Trophoblast cell (in vitro differentiated cells and primary cell): ENCODE measurements around the gene TP53TG3B. TPM values are rescaled to one million over a fixed set of nuclear protein-coding genes. Genes with fewer than 3 reads are reported as not detected.
"Not testable (repeated sequence)": the region's sequence is repeated elsewhere in the genome, so short reads cannot be mapped to it uniquely, and the experiment has no call there.

ENCODE experiments used
- DNase-seq, 2 donors: peaks; one replicate each; pipeline ENCODE4 v3.0.0-alpha.2; 2016
- H2AFZ ChIP-seq: 2 replicates; pipeline ENCODE4 v1.6.1; 2013; ENCODE audit warnings: low read length, moderate library complexity, mild to moderate bottlenecking; ENCODE audit not compliant: insufficient read depth, poor library complexity
- H2AK5ac ChIP-seq: 2 replicates; pipeline ENCODE4 v1.6.1; 2013; ENCODE audit warnings: mild to moderate bottlenecking, low read length
- H2BK120ac ChIP-seq: 2 replicates; pipeline ENCODE4 v1.6.1; 2013; ENCODE audit warnings: low read length, mild to moderate bottlenecking, moderate library complexity; ENCODE audit not compliant: insufficient read depth, poor library complexity
- H2BK12ac ChIP-seq: 2 replicates; pipeline ENCODE4 v1.6.1; 2013; ENCODE audit warnings: mild to moderate bottlenecking, low read length, moderate library complexity
- H2BK5ac ChIP-seq: 2 replicates; pipeline ENCODE4 v1.6.1; 2013; ENCODE audit warnings: low read length, low read depth, moderate library complexity, mild to moderate bottlenecking; ENCODE audit not compliant: poor library complexity
- H3K14ac ChIP-seq: 2 replicates; pipeline ENCODE4 v1.6.1; 2013; ENCODE audit warnings: mild to moderate bottlenecking, low read length
- H3K18ac ChIP-seq: 2 replicates; pipeline ENCODE4 v1.6.1; 2013; ENCODE audit warnings: mild to moderate bottlenecking, low read length
- H3K23ac ChIP-seq: 2 replicates; pipeline ENCODE4 v1.6.1; 2013; ENCODE audit warnings: low read length
- H3K27ac ChIP-seq: 2 replicates; pipeline ENCODE4 v1.5.1; 2013; ENCODE audit warnings: low read depth, mild to moderate bottlenecking, inconsistent platforms, low read length, moderate library complexity
- H3K27me3 ChIP-seq: 2 replicates; pipeline ENCODE4 v1.6.1; 2013; ENCODE audit warnings: inconsistent platforms, mild to moderate bottlenecking, low read length, moderate library complexity; ENCODE audit not compliant: insufficient read depth
- H3K36me3 ChIP-seq, 2 experiments: 1 replicate in 1 of 2; 2 replicates in 1 of 2; pipeline ENCODE4 v1.6.1; 2013; ENCODE audit warnings: low read length in 2 of 2, mild to moderate bottlenecking in 2 of 2, moderate library complexity in 1 of 2; ENCODE audit not compliant: insufficient read depth in 2 of 2, control insufficient read depth in 1 of 2
- H3K4ac ChIP-seq: 2 replicates; pipeline ENCODE4 v1.6.1; 2013; ENCODE audit warnings: low read depth, mild to moderate bottlenecking, low read length, moderate library complexity
- H3K4me1 ChIP-seq, 2 experiments: 1 replicate in 1 of 2; 2 replicates in 1 of 2; pipeline ENCODE4 v1.6.1; 2013; ENCODE audit warnings: low read length in 2 of 2, mild to moderate bottlenecking in 2 of 2, moderate library complexity in 1 of 2; ENCODE audit not compliant: insufficient read depth in 2 of 2, control insufficient read depth in 1 of 2
- H3K4me2 ChIP-seq: 2 replicates; pipeline ENCODE4 v1.6.1; 2013; ENCODE audit warnings: inconsistent platforms, mild to moderate bottlenecking, low read length, moderate library complexity
- H3K4me3 ChIP-seq: 2 replicates; pipeline ENCODE4 v1.5.1; 2013; ENCODE audit warnings: mild to moderate bottlenecking, low read depth, low read length, inconsistent platforms
- H3K79me1 ChIP-seq: one replicate; pipeline ENCODE4 v1.6.1; 2013; ENCODE audit warnings: low read length
- H3K79me2 ChIP-seq: 2 replicates; pipeline ENCODE4 v1.6.1; 2013; ENCODE audit warnings: low read length, mild to moderate bottlenecking; ENCODE audit not compliant: control insufficient read depth, insufficient read depth, poor library complexity
- H3K9ac ChIP-seq: 2 replicates; pipeline ENCODE4 v1.6.1; 2013; ENCODE audit warnings: mild to moderate bottlenecking, low read length
- H3K9me3 ChIP-seq: 2 replicates; pipeline ENCODE4 v1.6.1; 2013; ENCODE audit warnings: low read depth, mild to moderate bottlenecking, control low read depth, inconsistent platforms, low read length; ENCODE audit not compliant: insufficient read depth
- H4K12ac ChIP-seq: 2 replicates; pipeline ENCODE4 v1.6.1; 2013; ENCODE audit warnings: low read depth, mild to moderate bottlenecking, low read length, moderate library complexity
- H4K8ac ChIP-seq: 2 replicates; pipeline ENCODE4 v1.6.1; 2013; ENCODE audit warnings: low read depth, mild to moderate bottlenecking, low read length, moderate library complexity
- H4K91ac ChIP-seq: one replicate; pipeline ENCODE4 v1.6.1; 2013; ENCODE audit warnings: low read depth, mild to moderate bottlenecking, low read length, moderate library complexity
- WGBS: extraction: QIAGEN DNeasy Blood & Tissue Kit; methylation state at CpG from one replicate; pipeline ENCODE4 v1.1.7; 2013; ENCODE audit warnings: missing lambda C conversion rate; ENCODE audit not compliant: insufficient read length, insufficient coverage; ENCODE audit errors: extremely low coverage; 5-methylcytosine and 5-hydroxymethylcytosine counted together
- polyA plus RNA-seq: library from polyadenylated mRNA; stranded (reverse); fragments of 200-250 nt; gene quantifications from 2 replicates; pipeline ENCODE4 v1.2.3, GENCODE V29; 2013

TP53TG3B gene
- polyA plus RNA-seq: not detected in 2 replicates

GRCh38 chr16:33360541-33360940 is at the start of gene TP53TG3B:
TP53TG3B (plus strand) TSS chr16:33360841; CDS start chr16:33360909, 68 bp downstream.
- H2BK120ac ChIP-seq, H3K27ac ChIP-seq, H3K36me3 ChIP-seq, H3K14ac ChIP-seq, H2AK5ac ChIP-seq, H3K79me2 ChIP-seq, H4K12ac ChIP-seq, H2BK12ac ChIP-seq, H3K23ac ChIP-seq, H3K4me3 ChIP-seq, H2AFZ ChIP-seq, H3K4me2 ChIP-seq, H3K27me3 ChIP-seq, H3K4ac ChIP-seq, H3K9me3 ChIP-seq, H4K91ac ChIP-seq, H3K18ac ChIP-seq, H3K79me1 ChIP-seq, H2BK5ac ChIP-seq, H4K8ac ChIP-seq, DNase-seq, H3K9ac ChIP-seq, H3K4me1 ChIP-seq: not testable (repeated sequence)
- no CpG with 5 or more reads among the region's 25 CpGs for WGBS

GRCh38 chr16:33336226-33337012 is 24.2 kb upstream of the TP53TG3B start:
- DNase-seq: peak in 1 of 2 donors; percentile 0

GRCh38 chr16:33337627-33338542 is 22.8 kb upstream of the TP53TG3B start:
- not testable (repeated sequence) for H3K79me1 ChIP-seq, H3K9ac ChIP-seq, H3K23ac ChIP-seq, H3K18ac ChIP-seq, H4K8ac ChIP-seq, H4K91ac ChIP-seq, H3K4me2 ChIP-seq, H2AK5ac ChIP-seq, H3K79me2 ChIP-seq, H2AFZ ChIP-seq, H4K12ac ChIP-seq, H3K27me3 ChIP-seq, H2BK120ac ChIP-seq, H3K4ac ChIP-seq, H2BK12ac ChIP-seq, H3K14ac ChIP-seq, H3K4me1 ChIP-seq, H3K27ac ChIP-seq, H2BK5ac ChIP-seq, H3K36me3 ChIP-seq, H3K4me3 ChIP-seq
- H3K9me3 ChIP-seq: peaks cover 21% of the 10 kb centered on the region
- no CpG with 5 or more reads among the region's 5 CpGs for WGBS
- peak in 1 of 2 donors; percentile 2 for DNase-seq

More at GRCh38 chr16:33336226-33337012, 24.2 kb upstream of the TP53TG3B start:
- not testable (repeated sequence) for H3K36me3 ChIP-seq, H3K23ac ChIP-seq, H2BK120ac ChIP-seq, H4K8ac ChIP-seq, H2AK5ac ChIP-seq, H2AFZ ChIP-seq, H3K9ac ChIP-seq, H3K4me2 ChIP-seq, H3K79me2 ChIP-seq, H4K91ac ChIP-seq, H2BK12ac ChIP-seq, H3K4ac ChIP-seq, H3K79me1 ChIP-seq, H3K18ac ChIP-seq, H3K27ac ChIP-seq, H3K27me3 ChIP-seq, H2BK5ac ChIP-seq, H3K4me1 ChIP-seq, H4K12ac ChIP-seq, H3K14ac ChIP-seq
- WGBS: no CpG with 5 or more reads among the region's 4 CpGs
- peaks cover 21% of the 10 kb centered on the region for H3K9me3 ChIP-seq
- peak overlapping the region; percentile 63 for H3K4me3 ChIP-seq

GRCh38 chr16:33338543-33338951 is 22.1 kb upstream of the TP53TG3B start:
- not testable (repeated sequence) for H3K4me2 ChIP-seq, H3K4me3 ChIP-seq, H2BK12ac ChIP-seq, H4K8ac ChIP-seq, DNase-seq, H3K18ac ChIP-seq, H4K12ac ChIP-seq, H3K79me1 ChIP-seq, H4K91ac ChIP-seq, H2AFZ ChIP-seq, H2AK5ac ChIP-seq, H3K79me2 ChIP-seq, H3K9ac ChIP-seq, H3K4me1 ChIP-seq, H3K4ac ChIP-seq, H3K23ac ChIP-seq, H3K27ac ChIP-seq, H3K27me3 ChIP-seq, H2BK120ac ChIP-seq, H2BK5ac ChIP-seq, H3K36me3 ChIP-seq, H3K14ac ChIP-seq
- peaks cover 21% of the 10 kb centered on the region for H3K9me3 ChIP-seq
- WGBS: no CpG with 5 or more reads among the region's 2 CpGs
